ENCODE data around the gene DCUN1D4.

DCUN1D4 gene

DNA sequence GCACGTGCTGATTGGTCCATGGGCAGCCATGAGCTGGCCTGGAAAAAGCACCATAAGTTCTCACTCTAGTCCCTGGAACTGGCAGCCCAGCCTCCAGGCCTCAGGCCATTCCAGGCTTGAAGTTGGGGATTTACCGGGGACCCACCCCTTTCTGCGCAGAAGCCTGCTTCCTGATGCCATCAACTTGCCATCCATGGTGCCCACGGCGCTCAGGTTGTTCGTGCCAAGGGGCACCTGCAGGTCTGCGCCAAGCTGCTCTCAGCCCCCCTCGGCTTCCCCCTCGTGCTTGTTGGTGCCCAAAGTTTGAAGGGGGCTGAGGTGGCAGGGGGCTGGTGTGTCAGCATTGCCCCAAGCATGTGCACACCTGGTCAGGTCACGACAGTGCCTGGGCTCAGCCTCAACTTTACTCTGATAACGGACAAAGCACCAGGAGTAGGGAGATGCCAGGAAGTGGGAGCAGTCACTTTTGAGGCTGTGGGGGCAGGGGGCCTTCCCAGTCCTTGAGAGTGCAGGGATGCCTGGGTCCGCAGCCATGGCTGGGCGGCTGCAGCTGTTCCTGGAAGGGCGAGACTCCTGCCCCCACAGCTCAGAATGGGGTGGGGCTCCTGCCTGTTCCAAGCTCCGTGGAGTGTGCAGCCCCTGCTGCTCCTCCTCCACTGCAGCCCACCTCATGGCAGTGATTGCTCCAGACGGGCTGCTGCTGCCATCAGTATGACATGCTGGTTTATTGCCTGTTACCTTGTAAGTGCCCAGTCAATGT, 24.9 kb downstream of the DCUN1D4 start:
- H3K9me3 ChIP-seq (ENCODE audit: control insufficient read depth, low read length), result no peaks in the 10 kb centered on the region
- H3K27me3 ChIP-seq (ENCODE audit: control insufficient read depth, insufficient read depth, low read length), result no peaks in the 10 kb centered on the region
- H2AFZ ChIP-seq, result no peak overlapping the region
- no peak overlapping the region for H3K9ac ChIP-seq
- peaks cover 5% of the 10 kb centered on the region for H3K4me1 ChIP-seq
- H3K36me3 ChIP-seq (ENCODE audit: control insufficient read depth, insufficient read depth, low read length), result no peaks in the 10 kb centered on the region
- peaks cover 7% of the 10 kb centered on the region for H3K79me2 ChIP-seq
- no peak overlapping the region for H3K4me2 ChIP-seq (ENCODE audit: low read length)
- no peak overlapping the region for H3K27ac ChIP-seq
- no peak overlapping the region for H3K4me3 ChIP-seq (ENCODE audit: low read depth, low read length)
- TF ChIP-seq, protein P1, sequence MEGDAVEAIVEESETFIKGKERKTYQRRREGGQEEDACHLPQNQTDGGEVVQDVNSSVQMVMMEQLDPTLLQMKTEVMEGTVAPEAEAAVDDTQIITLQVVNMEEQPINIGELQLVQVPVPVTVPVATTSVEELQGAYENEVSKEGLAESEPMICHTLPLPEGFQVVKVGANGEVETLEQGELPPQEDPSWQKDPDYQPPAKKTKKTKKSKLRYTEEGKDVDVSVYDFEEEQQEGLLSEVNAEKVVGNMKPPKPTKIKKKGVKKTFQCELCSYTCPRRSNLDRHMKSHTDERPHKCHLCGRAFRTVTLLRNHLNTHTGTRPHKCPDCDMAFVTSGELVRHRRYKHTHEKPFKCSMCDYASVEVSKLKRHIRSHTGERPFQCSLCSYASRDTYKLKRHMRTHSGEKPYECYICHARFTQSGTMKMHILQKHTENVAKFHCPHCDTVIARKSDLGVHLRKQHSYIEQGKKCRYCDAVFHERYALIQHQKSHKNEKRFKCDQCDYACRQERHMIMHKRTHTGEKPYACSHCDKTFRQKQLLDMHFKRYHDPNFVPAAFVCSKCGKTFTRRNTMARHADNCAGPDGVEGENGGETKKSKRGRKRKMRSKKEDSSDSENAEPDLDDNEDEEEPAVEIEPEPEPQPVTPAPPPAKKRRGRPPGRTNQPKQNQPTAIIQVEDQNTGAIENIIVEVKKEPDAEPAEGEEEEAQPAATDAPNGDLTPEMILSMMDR (IDR thresholded peaks at IDR 0.05), result no peak

GRCh38 chr4:51868449-51868847, 25.5 kb downstream of the DCUN1D4 start:
- Histone ChIP-seq H3K36me3 (ENCODE audit: control insufficient read depth, insufficient read depth, low read length) (no peaks in the 10 kb centered on the region), H3K27me3 (ENCODE audit: control insufficient read depth, insufficient read depth, low read length) (no peaks in the 10 kb centered on the region), H3K9ac (no peak overlapping the region), H3K79me2 (peaks cover 6% of the 10 kb centered on the region), H2AFZ (no peak overlapping the region), H3K4me2 (ENCODE audit: low read length) (no peak overlapping the region), H3K9me3 (ENCODE audit: control insufficient read depth, low read length) (no peaks in the 10 kb centered on the region), H3K4me1 (peaks cover 5% of the 10 kb centered on the region), H3K4me3 (ENCODE audit: low read depth, low read length) (no peak overlapping the region), H3K27ac (no peak overlapping the region)
- TF ChIP-seq, protein P1 (IDR thresholded peaks at IDR 0.05), result no peak

- H3K79me2 ChIP-seq, result peaks cover 6% of the 10 kb centered on the region
- no peak overlapping the region for H2AFZ ChIP-seq
- H3K27me3 ChIP-seq (ENCODE audit: control insufficient read depth, insufficient read depth, low read length), result no peaks in the 10 kb centered on the region
- TF ChIP-seq, protein P1 (IDR thresholded peaks at IDR 0.05), result no peak
- H3K36me3 ChIP-seq (ENCODE audit: control insufficient read depth, insufficient read depth, low read length), result no peaks in the 10 kb centered on the region
- no peak overlapping the region for H3K27ac ChIP-seq
- H3K9ac ChIP-seq, result no peak overlapping the region
- no peak overlapping the region for H3K4me3 ChIP-seq (ENCODE audit: low read depth, low read length)
- H3K4me1 ChIP-seq, result peaks cover 5% of the 10 kb centered on the region
- H3K9me3 ChIP-seq (ENCODE audit: control insufficient read depth, low read length), result no peaks in the 10 kb centered on the region
- H3K4me2 ChIP-seq (ENCODE audit: low read length), result no peak overlapping the region
These were observed 27.7 kb downstream of the DCUN1D4 start for GRCh38 chr4:51870441-51871188.

DNA sequence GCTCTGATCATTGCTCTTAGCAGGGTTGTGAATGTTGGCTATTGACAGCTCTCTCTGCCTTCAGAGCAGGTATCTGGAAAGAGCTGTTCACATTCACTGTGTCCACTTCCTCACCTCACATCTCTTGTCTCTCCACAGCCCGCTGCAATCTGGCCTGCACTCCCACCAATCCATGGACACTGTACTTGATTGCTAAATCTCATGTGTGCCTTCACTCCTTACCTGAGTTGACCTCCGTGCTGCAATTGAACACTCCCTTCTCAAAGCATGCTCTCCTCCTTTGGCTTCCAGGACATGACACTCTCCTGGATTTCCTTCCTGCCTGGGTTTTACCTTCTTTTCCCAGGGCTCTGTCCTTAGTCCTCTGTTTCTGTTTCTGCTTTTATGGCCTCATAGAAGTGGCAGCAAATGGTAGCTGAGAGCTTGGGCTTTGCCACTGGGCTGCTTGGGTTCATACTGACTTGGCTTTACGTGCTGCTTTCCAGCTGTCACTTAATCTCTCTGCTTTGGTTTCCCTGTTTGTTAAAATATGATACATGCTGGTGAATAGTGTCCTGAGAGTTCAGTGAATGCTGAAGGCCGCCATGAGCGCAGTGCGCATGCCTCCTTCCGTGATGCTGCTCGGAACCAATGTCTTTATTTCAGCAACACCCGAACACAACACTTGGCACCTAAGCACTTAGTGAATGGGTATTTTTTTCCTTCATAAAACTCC, 29.5 kb downstream of the DCUN1D4 start:
- Histone ChIP-seq H3K36me3 (ENCODE audit: control insufficient read depth, insufficient read depth, low read length) (no peaks in the 10 kb centered on the region), H3K9ac (no peak overlapping the region)

More for the DNA sequence above, 29.5 kb downstream of the DCUN1D4 start:
- H3K4me2 ChIP-seq (ENCODE audit: low read length), result no peak overlapping the region
- H3K27ac ChIP-seq, result peak overlapping the region; percentile 29
- H3K4me1 ChIP-seq, result peaks cover 5% of the 10 kb centered on the region
- H3K27me3 ChIP-seq (ENCODE audit: control insufficient read depth, insufficient read depth, low read length), result no peaks in the 10 kb centered on the region
- no peak overlapping the region for H3K4me3 ChIP-seq (ENCODE audit: low read depth, low read length)
- no peaks in the 10 kb centered on the region for H3K79me2 ChIP-seq
- H2AFZ ChIP-seq, result no peak overlapping the region
- TF ChIP-seq, protein P1 (IDR thresholded peaks at IDR 0.05), result no peak
- H3K9me3 ChIP-seq (ENCODE audit: control insufficient read depth, low read length), result no peaks in the 10 kb centered on the region
